Right lobe of liver (tissue), 4 donors: ENCODE results near the gene LYPD4.

ENCODE experiments used
- CTCF ChIP-seq, 4 donors: fragments of 200-600 bp in 3 of 4; fragments of 450-650 bp in 1 of 4; IDR thresholded peaks; one replicate each; pipeline versions ENCODE4 v1.5.1 to v1.8.0; 2016 to 2022; ENCODE audit warnings: antibody characterized with exemption in 4 of 4, mild to moderate bottlenecking in 2 of 4
- POLR2A ChIP-seq: fragments of 450-650 bp; IDR thresholded peaks from one replicate; pipeline ENCODE4 v1.6.1; 2017; ENCODE audit warnings: antibody characterized with exemption, mild to moderate bottlenecking
- donor health status: DM: no; HTN: no; CAD: no.
- donor health status: DM: no; HTN: no; CAD: no.
- donor health status: DM: no; HTN: yes; CAD: no.

DNA sequence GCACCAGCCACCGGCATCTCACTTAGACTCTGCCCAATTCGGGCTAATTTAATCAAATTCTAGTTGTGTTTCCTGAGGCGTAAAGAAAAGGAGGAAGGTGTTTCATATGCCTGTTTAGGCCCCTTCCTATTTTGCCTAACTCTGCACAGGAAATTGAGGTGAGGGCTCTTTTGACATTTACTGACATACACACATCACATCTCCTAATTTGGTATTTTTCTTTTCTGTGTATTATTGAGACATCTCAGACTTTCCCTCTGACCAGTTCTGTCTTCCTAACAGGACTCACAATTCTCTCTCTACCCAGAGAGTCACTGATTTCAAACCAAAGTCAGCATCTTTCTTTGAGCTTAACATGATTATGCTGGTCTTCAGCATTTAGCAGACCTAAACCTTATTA is 40.1 kb downstream of the LYPD4 start:
- TF ChIP-seq CTCF (IDR thresholded peaks at IDR 0.05) (no peak), POLR2A (no peak)
